ENCODE measurements around the gene AHNAK.

DNA sequence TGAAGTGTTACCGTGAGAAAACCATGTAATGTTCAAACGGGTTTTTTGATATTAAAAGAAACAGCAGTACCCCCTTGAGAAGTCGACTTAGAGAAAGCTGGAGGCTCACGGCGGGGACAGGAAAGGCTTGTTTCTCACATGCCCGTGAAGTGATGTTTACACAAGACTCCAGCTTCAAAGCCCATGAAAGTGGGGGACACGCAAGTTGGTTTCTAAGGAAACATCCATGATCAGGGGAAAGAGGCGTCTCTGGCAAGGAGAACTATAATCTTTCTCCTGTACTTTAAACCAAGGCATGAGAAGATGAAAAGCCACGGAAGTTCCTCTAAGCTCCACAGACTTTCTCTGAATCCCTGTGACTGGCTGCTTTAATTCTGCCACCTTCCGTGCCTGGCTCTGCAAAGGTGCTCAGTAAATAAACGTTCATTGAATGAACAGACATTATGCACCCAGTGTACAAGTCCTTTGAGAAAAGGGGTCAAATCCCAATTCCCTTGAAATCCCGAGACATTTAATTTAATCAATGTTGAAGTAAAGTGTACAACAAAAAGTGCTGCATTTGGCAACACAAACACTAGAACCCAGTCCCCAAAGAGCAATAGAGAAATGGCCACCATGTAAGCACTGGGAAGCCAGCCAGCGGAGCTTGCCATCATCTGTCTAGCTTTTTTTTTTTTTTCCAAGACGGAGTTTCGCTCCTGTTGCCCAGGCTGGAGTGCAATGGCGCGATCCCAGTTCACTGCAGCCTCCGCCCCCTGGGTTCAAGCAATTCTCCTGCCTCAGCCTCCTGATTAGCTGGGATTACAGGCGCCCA, 58.7 kb downstream of the AHNAK start:
- TF ChIP-seq, protein P1, sequence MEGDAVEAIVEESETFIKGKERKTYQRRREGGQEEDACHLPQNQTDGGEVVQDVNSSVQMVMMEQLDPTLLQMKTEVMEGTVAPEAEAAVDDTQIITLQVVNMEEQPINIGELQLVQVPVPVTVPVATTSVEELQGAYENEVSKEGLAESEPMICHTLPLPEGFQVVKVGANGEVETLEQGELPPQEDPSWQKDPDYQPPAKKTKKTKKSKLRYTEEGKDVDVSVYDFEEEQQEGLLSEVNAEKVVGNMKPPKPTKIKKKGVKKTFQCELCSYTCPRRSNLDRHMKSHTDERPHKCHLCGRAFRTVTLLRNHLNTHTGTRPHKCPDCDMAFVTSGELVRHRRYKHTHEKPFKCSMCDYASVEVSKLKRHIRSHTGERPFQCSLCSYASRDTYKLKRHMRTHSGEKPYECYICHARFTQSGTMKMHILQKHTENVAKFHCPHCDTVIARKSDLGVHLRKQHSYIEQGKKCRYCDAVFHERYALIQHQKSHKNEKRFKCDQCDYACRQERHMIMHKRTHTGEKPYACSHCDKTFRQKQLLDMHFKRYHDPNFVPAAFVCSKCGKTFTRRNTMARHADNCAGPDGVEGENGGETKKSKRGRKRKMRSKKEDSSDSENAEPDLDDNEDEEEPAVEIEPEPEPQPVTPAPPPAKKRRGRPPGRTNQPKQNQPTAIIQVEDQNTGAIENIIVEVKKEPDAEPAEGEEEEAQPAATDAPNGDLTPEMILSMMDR (IDR thresholded peaks at IDR 0.05; ENCODE audit: insufficient read depth, low read length) = no peak
- TF ChIP-seq, protein P2, sequence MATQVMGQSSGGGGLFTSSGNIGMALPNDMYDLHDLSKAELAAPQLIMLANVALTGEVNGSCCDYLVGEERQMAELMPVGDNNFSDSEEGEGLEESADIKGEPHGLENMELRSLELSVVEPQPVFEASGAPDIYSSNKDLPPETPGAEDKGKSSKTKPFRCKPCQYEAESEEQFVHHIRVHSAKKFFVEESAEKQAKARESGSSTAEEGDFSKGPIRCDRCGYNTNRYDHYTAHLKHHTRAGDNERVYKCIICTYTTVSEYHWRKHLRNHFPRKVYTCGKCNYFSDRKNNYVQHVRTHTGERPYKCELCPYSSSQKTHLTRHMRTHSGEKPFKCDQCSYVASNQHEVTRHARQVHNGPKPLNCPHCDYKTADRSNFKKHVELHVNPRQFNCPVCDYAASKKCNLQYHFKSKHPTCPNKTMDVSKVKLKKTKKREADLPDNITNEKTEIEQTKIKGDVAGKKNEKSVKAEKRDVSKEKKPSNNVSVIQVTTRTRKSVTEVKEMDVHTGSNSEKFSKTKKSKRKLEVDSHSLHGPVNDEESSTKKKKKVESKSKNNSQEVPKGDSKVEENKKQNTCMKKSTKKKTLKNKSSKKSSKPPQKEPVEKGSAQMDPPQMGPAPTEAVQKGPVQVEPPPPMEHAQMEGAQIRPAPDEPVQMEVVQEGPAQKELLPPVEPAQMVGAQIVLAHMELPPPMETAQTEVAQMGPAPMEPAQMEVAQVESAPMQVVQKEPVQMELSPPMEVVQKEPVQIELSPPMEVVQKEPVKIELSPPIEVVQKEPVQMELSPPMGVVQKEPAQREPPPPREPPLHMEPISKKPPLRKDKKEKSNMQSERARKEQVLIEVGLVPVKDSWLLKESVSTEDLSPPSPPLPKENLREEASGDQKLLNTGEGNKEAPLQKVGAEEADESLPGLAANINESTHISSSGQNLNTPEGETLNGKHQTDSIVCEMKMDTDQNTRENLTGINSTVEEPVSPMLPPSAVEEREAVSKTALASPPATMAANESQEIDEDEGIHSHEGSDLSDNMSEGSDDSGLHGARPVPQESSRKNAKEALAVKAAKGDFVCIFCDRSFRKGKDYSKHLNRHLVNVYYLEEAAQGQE (IDR thresholded peaks at IDR 0.05; ENCODE audit: insufficient replicate concordance, low read depth) = no peak
- TF ChIP-seq SPI1 (IDR thresholded peaks at IDR 0.05; ENCODE audit: borderline replicate concordance, low read depth) = no peak
